ENCODE measurements around the gene FRAS1.
"Not testable (repeated sequence)": the region's sequence is repeated elsewhere in the genome, so short reads cannot be mapped to it uniquely, and the experiment has no call there.

FRAS1 gene

GRCh38 chr4:78059524-78059889, 2.4 kb downstream of the FRAS1 start:
- peak; percentile 53 for DNase-seq

- DNase-seq = no peak
Observed at GRCh38 chr4:78059938-78060337, 2.8 kb downstream of the FRAS1 start.

- DNase-seq = no peak
Observed at GRCh38 chr4:78061939-78062570, 4.9 kb downstream of the FRAS1 start.

- DNase-seq = no peak
Observed at GRCh38 chr4:78065508-78066192, 8.5 kb downstream of the FRAS1 start.

GRCh38 chr4:78068481-78068880, 11.4 kb downstream of the FRAS1 start:
- DNase-seq = no peak

- no peak for DNase-seq
Observed at GRCh38 chr4:78069319-78069718, 12.2 kb downstream of the FRAS1 start.

- DNase-seq = no peak
Observed at GRCh38 chr4:78069859-78070258, 12.7 kb downstream of the FRAS1 start.

- no peak for DNase-seq
Observed at GRCh38 chr4:78070731-78071282, 13.7 kb downstream of the FRAS1 start.

GRCh38 chr4:78074759-78075158, 17.6 kb downstream of the FRAS1 start:
- no peak for DNase-seq

- DNase-seq = no peak
Observed at GRCh38 chr4:78075986-78076385, 18.9 kb downstream of the FRAS1 start.

- DNase-seq = no peak
Observed at GRCh38 chr4:78078101-78078500, 21.0 kb downstream of the FRAS1 start.

- no peak for DNase-seq
Observed at GRCh38 chr4:78079726-78080430, 22.8 kb downstream of the FRAS1 start.

GRCh38 chr4:78081541-78081940, 24.4 kb downstream of the FRAS1 start:
- DNase-seq = no peak

- DNase-seq = no peak
Observed at GRCh38 chr4:78083035-78083434, 25.9 kb downstream of the FRAS1 start.

- no peak for DNase-seq
Observed at GRCh38 chr4:78091534-78091933, 34.4 kb downstream of the FRAS1 start.

- DNase-seq = not testable (repeated sequence)
Observed at GRCh38 chr4:78092350-78092749, 35.2 kb downstream of the FRAS1 start.

- no peak for DNase-seq
Observed at GRCh38 chr4:78092850-78093249, 35.7 kb downstream of the FRAS1 start.

GRCh38 chr4:78095081-78095480, 38.0 kb downstream of the FRAS1 start:
- no peak for DNase-seq

GRCh38 chr4:78099058-78099457, 41.9 kb downstream of the FRAS1 start:
- no peak for DNase-seq

- DNase-seq = no peak
Observed at GRCh38 chr4:78100060-78100459, 42.9 kb downstream of the FRAS1 start.

GRCh38 chr4:78119698-78120097, 62.6 kb downstream of the FRAS1 start:
- no peak for DNase-seq

- DNase-seq = no peak
Observed at GRCh38 chr4:78120144-78120880, 63.2 kb downstream of the FRAS1 start.

GRCh38 chr4:78121338-78121904, 64.3 kb downstream of the FRAS1 start:
- DNase-seq = no peak

Measured in activated CD8-positive, alpha-beta memory T cell treated with anti-CD3 and anti-CD28 coated beads, Interleukin-2, amount 50 U/mL, for 48 hours (primary cell).